Kidney epithelial cell (primary cell): Measurements from ENCODE around the gene GLRA3. TPM values are rescaled to one million over a fixed set of nuclear protein-coding genes. Genes with fewer than 3 reads are reported as not detected.

Experiments used
- DNase-seq: peaks from one replicate; pipeline ENCODE4 v3.0.0-alpha.2; 2010; ENCODE audit warnings: low read depth
- H3K27me3 ChIP-seq: 2 replicates; pipeline ENCODE4 v1.6.0; 2011; ENCODE audit warnings: low read length; ENCODE audit not compliant: control insufficient read depth, insufficient read depth
- H3K36me3 ChIP-seq: 2 replicates; pipeline ENCODE4 v1.5.1; 2011; ENCODE audit warnings: low read length; ENCODE audit not compliant: control insufficient read depth, insufficient read depth
- H3K4me3 ChIP-seq: 2 replicates; pipeline ENCODE4 v1.5.1; 2011; ENCODE audit warnings: low read depth, mild to moderate bottlenecking, control low read depth, low read length
- total RNA-seq: library from RNA; depleted of rRNA; stranded (reverse); fragments of >200 nt; gene quantifications from 2 replicates; pipeline ENCODE4 v1.2.3, GENCODE V29; 2015
- TF ChIP-seq, protein P1 (sequence below): IDR thresholded peaks from 2 replicates; pipeline ENCODE4 v1.5.1; 2011; ENCODE audit warnings: mild to moderate bottlenecking, moderate library complexity, low read length, control low read depth, inconsistent platforms; ENCODE audit not compliant: insufficient read depth, poor library complexity, severe bottlenecking

GLRA3 gene
- total RNA-seq, 1 donor from 2014 or later: not detected

DNA sequence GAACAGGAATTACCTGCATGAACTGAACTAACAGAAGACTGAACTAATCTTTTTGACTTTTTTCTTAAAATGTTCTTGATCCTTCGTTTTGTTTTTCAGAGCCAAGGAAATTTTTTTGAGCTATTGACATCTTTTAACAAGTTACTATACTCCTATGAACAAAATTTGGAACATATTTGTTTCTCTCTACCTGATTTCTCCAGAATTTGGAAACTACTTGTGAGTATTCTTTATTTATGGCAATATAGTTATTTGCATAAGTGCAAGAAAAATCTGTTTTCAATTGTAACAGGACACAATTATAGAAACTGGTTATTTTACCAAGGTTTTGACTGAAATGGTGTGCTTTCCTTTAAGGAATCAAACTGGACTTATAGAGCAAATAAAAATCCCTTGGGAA, 217.3 kb downstream of the GLRA3 start:
- TF ChIP-seq, protein P1, sequence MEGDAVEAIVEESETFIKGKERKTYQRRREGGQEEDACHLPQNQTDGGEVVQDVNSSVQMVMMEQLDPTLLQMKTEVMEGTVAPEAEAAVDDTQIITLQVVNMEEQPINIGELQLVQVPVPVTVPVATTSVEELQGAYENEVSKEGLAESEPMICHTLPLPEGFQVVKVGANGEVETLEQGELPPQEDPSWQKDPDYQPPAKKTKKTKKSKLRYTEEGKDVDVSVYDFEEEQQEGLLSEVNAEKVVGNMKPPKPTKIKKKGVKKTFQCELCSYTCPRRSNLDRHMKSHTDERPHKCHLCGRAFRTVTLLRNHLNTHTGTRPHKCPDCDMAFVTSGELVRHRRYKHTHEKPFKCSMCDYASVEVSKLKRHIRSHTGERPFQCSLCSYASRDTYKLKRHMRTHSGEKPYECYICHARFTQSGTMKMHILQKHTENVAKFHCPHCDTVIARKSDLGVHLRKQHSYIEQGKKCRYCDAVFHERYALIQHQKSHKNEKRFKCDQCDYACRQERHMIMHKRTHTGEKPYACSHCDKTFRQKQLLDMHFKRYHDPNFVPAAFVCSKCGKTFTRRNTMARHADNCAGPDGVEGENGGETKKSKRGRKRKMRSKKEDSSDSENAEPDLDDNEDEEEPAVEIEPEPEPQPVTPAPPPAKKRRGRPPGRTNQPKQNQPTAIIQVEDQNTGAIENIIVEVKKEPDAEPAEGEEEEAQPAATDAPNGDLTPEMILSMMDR: no peak
- no peaks in the 10 kb centered on the region for H3K27me3 ChIP-seq
- H3K4me3 ChIP-seq: no peak overlapping the region
- no peak for DNase-seq
- no peaks in the 10 kb centered on the region for H3K36me3 ChIP-seq

DNA sequence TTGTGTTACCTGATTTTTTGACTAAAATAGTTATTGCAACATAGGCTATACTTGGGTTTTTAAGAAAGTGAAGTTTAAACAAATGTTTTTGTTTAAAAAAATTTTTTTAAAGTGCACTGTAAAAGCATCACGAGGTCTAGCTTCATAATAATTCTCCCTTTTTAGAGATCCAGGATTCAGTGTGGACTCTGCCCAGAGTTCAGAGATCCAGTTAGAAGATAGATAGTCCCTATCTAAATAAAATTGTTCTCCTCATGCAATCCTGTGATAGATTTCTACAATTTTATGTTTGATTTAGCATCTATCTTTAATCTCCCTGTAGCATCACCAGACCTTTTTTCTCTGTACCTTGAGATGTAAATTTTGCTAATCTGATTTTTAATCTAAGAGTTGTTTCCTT, 221.3 kb downstream of the GLRA3 start:
- DNase-seq: no peak
- no peaks in the 10 kb centered on the region for H3K36me3 ChIP-seq
- H3K4me3 ChIP-seq: no peak overlapping the region
- no peaks in the 10 kb centered on the region for H3K27me3 ChIP-seq
- TF ChIP-seq, protein P1: no peak

DNA sequence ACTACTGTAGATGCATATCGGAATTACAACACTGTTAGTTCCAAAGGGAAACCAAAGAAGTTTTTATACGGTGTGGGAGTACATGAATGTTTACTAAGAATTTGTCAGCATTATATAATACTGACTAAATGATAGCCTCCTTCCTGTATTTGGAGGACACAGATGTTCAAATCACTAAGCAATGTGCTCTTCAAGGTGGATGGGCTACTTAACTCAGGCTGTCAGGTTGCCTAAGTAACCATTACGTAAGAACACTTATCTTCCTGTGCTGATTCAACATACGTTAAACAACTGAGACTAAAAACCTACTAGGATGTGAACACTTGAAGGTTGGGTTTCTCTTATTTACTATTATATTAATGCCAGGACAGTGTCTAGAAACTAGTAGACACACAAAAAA, 224.8 kb downstream of the GLRA3 start:
- TF ChIP-seq, protein P1: no peak
- no peak overlapping the region for H3K4me3 ChIP-seq
- no peaks in the 10 kb centered on the region for H3K27me3 ChIP-seq
- peak; percentile 19 for DNase-seq
- no peaks in the 10 kb centered on the region for H3K36me3 ChIP-seq

DNA sequence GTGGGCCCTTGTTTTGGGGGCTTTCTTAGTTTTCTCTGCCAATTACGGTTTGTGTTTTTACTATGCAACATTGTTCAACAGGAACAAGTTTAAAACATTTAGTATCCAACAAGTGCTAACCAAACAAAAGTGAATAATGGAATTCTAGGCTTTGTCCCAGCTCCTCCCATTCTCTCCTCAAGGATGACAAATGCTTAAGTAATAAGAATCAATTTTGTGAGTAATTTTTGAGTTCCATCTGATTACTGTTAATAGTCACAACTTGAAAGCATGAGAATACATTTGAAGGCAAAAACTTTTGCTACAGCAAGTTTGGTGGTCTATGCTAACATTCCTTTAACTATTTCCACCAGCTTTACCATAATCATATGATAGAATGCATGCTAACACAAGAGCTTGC, 228.7 kb downstream of the GLRA3 start:
- no peaks in the 10 kb centered on the region for H3K36me3 ChIP-seq
- H3K4me3 ChIP-seq: no peak overlapping the region
- H3K27me3 ChIP-seq: no peaks in the 10 kb centered on the region
- TF ChIP-seq, protein P1: no peak
- DNase-seq: no peak

DNA sequence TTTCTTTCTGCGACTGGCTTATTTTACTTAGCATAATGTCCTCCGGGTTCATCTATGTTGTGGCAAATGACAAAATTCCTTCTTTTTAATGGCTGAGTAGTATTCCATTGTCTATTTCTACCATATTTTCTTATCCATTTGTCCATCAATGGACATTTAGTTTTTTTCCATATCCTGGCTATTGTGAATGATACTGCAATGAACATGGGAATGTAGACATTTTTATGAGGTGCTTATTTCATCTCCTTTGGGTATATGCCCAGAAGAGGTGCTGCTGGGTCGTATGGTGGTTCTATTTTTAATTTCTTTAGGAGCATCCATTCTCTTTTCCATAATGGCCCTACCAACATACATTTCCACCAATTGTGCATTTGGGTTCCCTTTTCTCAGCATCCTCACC, 230.2 kb downstream of the GLRA3 start:
- H3K36me3 ChIP-seq: no peaks in the 10 kb centered on the region
- H3K4me3 ChIP-seq: no peak overlapping the region
- no peak for DNase-seq
- H3K27me3 ChIP-seq: no peaks in the 10 kb centered on the region
- TF ChIP-seq, protein P1: no peak

DNA sequence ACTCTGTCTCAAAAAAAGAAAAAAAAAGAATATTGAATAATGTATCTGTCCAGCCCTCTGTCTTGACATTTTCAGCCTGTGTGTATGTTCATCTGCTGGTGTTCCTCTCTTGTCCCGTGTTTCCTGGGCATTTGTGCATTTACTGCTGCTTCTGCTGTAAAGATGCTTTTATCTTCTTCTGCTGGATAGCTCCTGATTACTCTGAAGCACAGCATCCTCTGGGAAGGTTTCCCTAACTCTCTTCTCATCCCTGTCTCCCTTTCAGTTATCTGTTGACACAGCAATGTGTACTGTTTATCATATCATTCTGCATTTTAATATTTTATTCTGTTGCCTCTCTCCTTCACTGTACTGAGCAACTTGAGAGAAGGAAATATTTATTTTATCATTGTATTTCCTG, 232.5 kb downstream of the GLRA3 start:
- TF ChIP-seq, protein P1: no peak

More for the DNA sequence above, 232.5 kb downstream of the GLRA3 start:
- Histone ChIP-seq H3K27me3 (no peaks in the 10 kb centered on the region), H3K36me3 (no peaks in the 10 kb centered on the region), H3K4me3 (no peak overlapping the region)
- no peak for DNase-seq
